DOHH2 (cell line): ENCODE results near the gene SYNGAP1.

Experiments used
- H3F3A ChIP-seq: fragments of 200-600 bp; sonication (generic), shearing (Covaris generic); 2 replicates; pipeline ENCODE4 v1.6.0; 2016; ENCODE audit warnings: antibody characterized with exemption, mild to moderate bottlenecking; ENCODE audit not compliant: control insufficient read depth, insufficient read depth
- H3K27ac ChIP-seq: fragments of 200-600 bp; sonication (generic); 2 replicates; pipeline ENCODE4 v1.5.1; 2014; ENCODE audit warnings: low read depth, mild to moderate bottlenecking, low read length, moderate library complexity
- H3K27me3 ChIP-seq: fragments of 200-600 bp; sonication (generic); 2 replicates; pipeline ENCODE4 v1.6.1; 2014; ENCODE audit warnings: mild to moderate bottlenecking, low read length, mixed read lengths; ENCODE audit not compliant: control insufficient read depth
- H3K36me3 ChIP-seq: fragments of 200-600 bp; sonication (generic); 2 replicates; pipeline ENCODE4 v1.6.1; 2014; ENCODE audit warnings: mild to moderate bottlenecking, low read length, moderate library complexity, mixed read lengths; ENCODE audit not compliant: control insufficient read depth
- H3K4me1 ChIP-seq: fragments of 200-600 bp; sonication (generic); 2 replicates; pipeline ENCODE4 v1.6.1; 2014; ENCODE audit warnings: mild to moderate bottlenecking, low read length, mixed read lengths; ENCODE audit not compliant: control insufficient read depth
- H3K4me2 ChIP-seq: fragments of 200-600 bp; sonication (generic); 2 replicates; pipeline ENCODE4 v1.6.0; 2014; ENCODE audit warnings: mild to moderate bottlenecking, low read length, moderate library complexity
- H3K4me3 ChIP-seq: fragments of 200-600 bp; sonication (generic); 2 replicates; pipeline ENCODE4 v1.5.1; 2014; ENCODE audit warnings: mild to moderate bottlenecking, low read length, mixed read lengths
- H3K79me2 ChIP-seq: fragments of 200-600 bp; sonication (generic); 2 replicates; pipeline ENCODE4 v1.6.1; 2014; ENCODE audit warnings: mild to moderate bottlenecking, low read length, mixed read lengths; ENCODE audit not compliant: control insufficient read depth
- H3K9me2 ChIP-seq: fragments of 200-600 bp; sonication (generic); replicated peaks from 2 replicates; pipeline ENCODE4 v1.6.1; 2014; ENCODE audit warnings: mild to moderate bottlenecking, low read length, mixed read lengths; ENCODE audit not compliant: control insufficient read depth
- H3K9me3 ChIP-seq: fragments of 200-600 bp; sonication (generic); 2 replicates; pipeline ENCODE4 v1.6.1; 2014; ENCODE audit warnings: antibody characterized with exemption, low read length, mixed read lengths; ENCODE audit not compliant: control insufficient read depth, insufficient read depth
- H4K20me1 ChIP-seq: fragments of 200-600 bp; sonication (generic); 2 replicates; pipeline ENCODE4 v1.6.0; 2014; ENCODE audit warnings: low read depth, mild to moderate bottlenecking, antibody characterized with exemption, low read length, moderate library complexity; ENCODE audit not compliant: control insufficient read depth, insufficient read depth
- CTCF ChIP-seq: fragments of 200-600 bp; sonication (generic); IDR thresholded peaks from one replicate; pipeline ENCODE4 v1.5.1; 2014; ENCODE audit warnings: antibody characterized with exemption, mild to moderate bottlenecking, low read depth, low read length; ENCODE audit not compliant: poor library complexity, severe bottlenecking
- EZH2phosphoT487 ChIP-seq: fragments of 200-600 bp; sonication (generic); IDR thresholded peaks from 2 replicates; pipeline ENCODE4 v1.6.1; 2017; ENCODE audit warnings: borderline replicate concordance, mild to moderate bottlenecking, antibody characterized with exemption, low read length, moderate library complexity, mixed read lengths

Gene SYNGAP1

DNA sequence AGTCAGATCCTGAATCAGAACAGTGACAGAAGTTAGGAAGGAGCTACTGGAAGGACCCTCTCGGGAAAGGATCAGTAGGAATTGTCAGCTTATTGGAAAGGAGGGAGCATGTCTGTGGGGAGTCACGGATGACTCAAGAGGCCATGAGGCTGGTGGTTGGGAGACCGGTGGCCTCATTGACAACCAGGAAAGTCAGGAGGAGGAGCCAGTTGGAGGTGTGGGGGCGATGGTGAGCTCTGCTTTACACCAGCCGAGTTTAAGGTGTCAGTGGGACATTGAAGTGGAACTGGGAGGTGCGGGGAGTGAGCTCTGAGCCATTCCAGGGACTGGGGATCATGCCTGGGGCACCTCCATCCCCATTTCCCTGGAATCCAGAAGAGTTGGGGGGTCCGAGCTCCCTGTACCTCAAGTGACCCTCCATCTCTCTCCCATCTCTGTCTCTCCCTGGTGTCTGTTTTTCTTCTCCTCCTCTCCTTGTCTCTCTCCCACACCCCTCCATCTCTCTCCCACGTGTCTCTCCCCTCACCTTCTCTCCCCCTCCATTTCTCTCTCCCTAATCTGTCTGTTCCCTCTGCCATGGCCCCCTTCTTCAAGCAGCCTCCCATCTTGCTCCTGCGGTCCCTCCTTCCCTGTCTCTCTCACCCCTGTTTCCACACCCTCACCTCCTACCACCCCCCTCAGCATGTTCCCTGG is 20.2 kb downstream of the SYNGAP1 start:
- TF ChIP-seq CTCF (no peak), EZH2phosphoT487 (no peak)
- Histone ChIP-seq H3K27ac (no peak overlapping the region), H4K20me1 (no peaks in the 10 kb centered on the region), H3K4me3 (no peak overlapping the region), H3K9me2 (no peaks in the 10 kb centered on the region), H3K4me2 (no peak overlapping the region), H3K4me1 (no peaks in the 10 kb centered on the region), H3K79me2 (no peaks in the 10 kb centered on the region), H3K27me3 (no peaks in the 10 kb centered on the region), H3K36me3 (peaks cover 71% of the 10 kb centered on the region), H3F3A (0 out of 2 replicates have a peak, but pooled peaks cover 3% of the 10 kb centered on the region), H3K9me3 (no peaks in the 10 kb centered on the region)

GRCh38 chr6:33440649-33441309 is 20.9 kb downstream of the SYNGAP1 start:
- H3K4me1 ChIP-seq, result no peaks in the 10 kb centered on the region
- H3K4me3 ChIP-seq, result no peak overlapping the region
- no peaks in the 10 kb centered on the region for H3K9me2 ChIP-seq
- TF ChIP-seq CTCF, result no peak
- no peak for TF ChIP-seq EZH2phosphoT487
- H3F3A ChIP-seq, result 0 out of 2 replicates have a peak, but pooled peaks cover 3% of the 10 kb centered on the region
- H3K79me2 ChIP-seq, result no peaks in the 10 kb centered on the region
- H4K20me1 ChIP-seq, result no peaks in the 10 kb centered on the region
- H3K4me2 ChIP-seq, result no peak overlapping the region
- H3K27ac ChIP-seq, result no peak overlapping the region
- peaks cover 67% of the 10 kb centered on the region for H3K36me3 ChIP-seq
- H3K27me3 ChIP-seq, result no peaks in the 10 kb centered on the region
- H3K9me3 ChIP-seq, result no peaks in the 10 kb centered on the region

- H3K27me3 ChIP-seq, result no peaks in the 10 kb centered on the region
- H3K9me2 ChIP-seq, result no peaks in the 10 kb centered on the region
- H3K4me2 ChIP-seq, result no peak overlapping the region
- no peak for TF ChIP-seq CTCF
- TF ChIP-seq EZH2phosphoT487, result no peak
- peaks cover 68% of the 10 kb centered on the region for H3K36me3 ChIP-seq
- no peaks in the 10 kb centered on the region for H3K4me1 ChIP-seq
- H3K79me2 ChIP-seq, result no peaks in the 10 kb centered on the region
- H3K27ac ChIP-seq, result no peak overlapping the region
- H3K9me3 ChIP-seq, result no peaks in the 10 kb centered on the region
- no peak overlapping the region for H3K4me3 ChIP-seq
- no peaks in the 10 kb centered on the region for H4K20me1 ChIP-seq
- H3F3A ChIP-seq, result 0 out of 2 replicates have a peak, but pooled peaks cover 3% of the 10 kb centered on the region
Observed at GRCh38 chr6:33441457-33441856, 21.6 kb downstream of the SYNGAP1 start.
